HG02759 (cell line): ENCODE results near the gene FBN1.

Source experiments
- ATAC-seq: cut with Tn5 transposase; IDR thresholded peaks from one replicate; pipeline ENCODE4 v1.9.1; 2021; ENCODE audit warnings: mild to moderate bottlenecking, moderate library complexity; ENCODE audit not compliant: unreplicated experiment

Gene FBN1

GRCh38 chr15:48556159-48556897 is 89.2 kb downstream of the FBN1 start:
- no peak for ATAC-seq

GRCh38 chr15:48555241-48555881 is 90.1 kb downstream of the FBN1 start:
- ATAC-seq, result no peak

DNA sequence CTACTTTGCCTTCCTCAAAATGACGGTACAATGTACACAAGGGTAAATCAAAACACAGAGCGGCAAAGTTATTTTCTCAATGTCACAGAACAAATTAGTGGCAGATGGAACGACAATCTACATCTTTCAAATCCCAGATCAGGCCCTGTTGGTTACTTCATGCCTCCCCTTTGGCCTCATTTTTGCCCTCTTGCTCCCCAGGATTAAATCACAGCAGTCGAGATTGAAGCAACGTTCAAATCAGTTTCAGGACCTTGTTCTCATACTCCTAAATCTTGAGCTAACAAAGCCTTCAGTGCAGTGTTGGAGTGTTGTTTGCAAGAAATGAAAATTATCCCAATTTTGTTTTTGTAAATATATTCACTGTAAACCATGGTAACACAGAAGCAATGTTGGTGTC is 91.4 kb downstream of the FBN1 start:
- ATAC-seq, result no peak

DNA sequence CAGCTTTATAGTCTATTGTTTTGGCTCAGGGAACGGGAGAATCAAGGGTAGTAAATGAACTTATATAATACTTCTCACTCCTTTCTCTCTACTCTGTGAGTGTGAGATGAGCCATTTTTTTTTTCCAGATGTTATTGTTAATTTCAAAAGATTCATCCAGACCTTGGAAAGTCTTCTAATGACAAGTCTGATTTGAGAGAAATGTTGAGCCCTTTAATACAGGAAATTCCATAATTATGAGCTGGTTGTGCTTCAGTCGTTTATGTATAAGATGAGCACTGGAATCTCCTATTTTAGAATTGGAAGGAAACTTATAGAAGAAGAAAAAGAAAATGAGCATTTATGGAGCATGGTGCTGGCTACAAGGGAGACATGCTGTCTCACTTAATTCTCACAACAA is 92.0 kb downstream of the FBN1 start:
- no peak for ATAC-seq

GRCh38 chr15:48550822-48551525 is 94.5 kb downstream of the FBN1 start:
- no peak for ATAC-seq

- ATAC-seq, result no peak
These were observed 97.1 kb downstream of the FBN1 start for GRCh38 chr15:48548455-48548854.

- no peak for ATAC-seq
These were observed 98.2 kb downstream of the FBN1 start for GRCh38 chr15:48547286-48547685.

- ATAC-seq, result no peak
These were observed 99.2 kb downstream of the FBN1 start for GRCh38 chr15:48546296-48546695.

GRCh38 chr15:48544778-48545177 is 100.7 kb downstream of the FBN1 start:
- ATAC-seq, result no peak

GRCh38 chr15:48541341-48542278 is 103.9 kb downstream of the FBN1 start:
- peak; percentile 94 for ATAC-seq

DNA sequence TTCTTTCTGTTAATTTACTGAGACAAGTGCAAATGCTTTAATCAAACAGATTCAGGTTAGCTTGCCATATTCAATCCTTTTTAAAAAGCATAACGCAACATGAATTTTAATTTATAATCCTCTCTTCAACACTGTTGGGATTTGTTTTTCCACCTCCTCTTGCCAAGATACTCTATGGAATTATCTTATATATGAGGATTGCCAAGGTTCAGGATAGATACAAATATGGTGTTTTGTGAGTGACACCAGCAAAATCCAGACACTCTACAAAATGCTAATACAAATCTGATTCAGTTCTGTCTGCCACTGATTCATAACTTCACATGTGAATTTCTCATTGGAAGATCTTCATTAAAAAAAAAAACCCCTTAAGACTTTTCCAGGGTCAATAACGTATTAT is 104.8 kb downstream of the FBN1 start:
- no peak for ATAC-seq

GRCh38 chr15:48538941-48539340 is 106.6 kb downstream of the FBN1 start:
- ATAC-seq, result no peak

DNA sequence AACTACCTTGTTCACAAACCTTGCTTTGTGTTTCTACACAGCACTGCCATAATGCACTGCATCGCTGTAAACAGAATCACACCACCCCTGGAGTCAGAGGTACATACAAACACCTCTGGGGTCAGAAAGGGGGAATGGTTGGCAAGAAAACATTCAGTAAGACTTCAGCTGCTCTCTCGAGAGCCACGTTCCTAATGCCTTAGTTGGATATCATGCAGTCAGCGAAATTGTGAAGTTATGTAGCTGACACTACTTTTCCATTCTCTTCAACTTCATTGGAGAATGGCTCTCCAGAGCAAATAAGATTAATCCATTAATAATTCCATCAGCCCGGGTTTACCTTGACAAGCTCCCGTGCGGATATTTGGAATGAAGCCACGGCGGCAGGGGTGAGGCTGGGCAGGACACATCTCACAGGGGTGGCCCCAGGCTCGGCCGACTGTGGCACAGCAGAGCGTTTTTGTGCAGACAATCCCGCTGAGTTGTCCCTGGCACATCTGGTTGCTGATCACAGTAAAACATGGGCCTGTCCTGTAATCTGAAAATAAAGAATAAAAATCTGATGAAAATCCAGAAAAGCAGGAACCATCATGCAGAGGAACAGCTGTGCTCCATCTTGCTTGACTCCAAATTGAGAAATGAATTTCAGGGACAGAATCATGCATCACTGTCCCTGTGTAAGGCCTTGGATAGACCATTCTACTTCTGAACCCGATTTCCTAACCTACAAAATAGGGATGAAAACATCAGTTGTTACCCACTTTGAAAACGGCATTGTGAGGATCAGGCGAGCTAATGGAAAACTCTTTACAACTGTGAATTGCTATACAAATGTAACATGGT is 108.0 kb downstream of the FBN1 start:
- no peak for ATAC-seq

- no peak for ATAC-seq
These were observed 108.8 kb downstream of the FBN1 start for GRCh38 chr15:48536681-48537091.

DNA sequence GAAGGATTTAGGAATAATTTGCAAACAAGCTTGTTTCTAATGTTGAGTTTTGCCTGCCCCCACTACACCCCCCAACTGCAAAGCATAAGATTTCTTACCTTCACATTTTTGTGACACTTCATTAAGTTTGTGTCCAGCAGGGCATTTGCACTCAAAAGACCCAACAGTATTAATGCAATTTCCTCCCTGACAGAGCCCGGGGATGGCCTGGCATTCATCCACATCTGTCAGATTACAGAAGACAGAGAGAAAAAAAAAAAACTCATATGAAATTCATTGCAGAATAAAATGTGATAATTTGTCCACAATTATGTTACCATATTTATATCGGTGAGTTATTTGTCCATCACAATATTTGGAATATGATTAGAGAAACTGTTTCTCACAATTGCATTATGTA is 111.5 kb downstream of the FBN1 start:
- ATAC-seq, result no peak

DNA sequence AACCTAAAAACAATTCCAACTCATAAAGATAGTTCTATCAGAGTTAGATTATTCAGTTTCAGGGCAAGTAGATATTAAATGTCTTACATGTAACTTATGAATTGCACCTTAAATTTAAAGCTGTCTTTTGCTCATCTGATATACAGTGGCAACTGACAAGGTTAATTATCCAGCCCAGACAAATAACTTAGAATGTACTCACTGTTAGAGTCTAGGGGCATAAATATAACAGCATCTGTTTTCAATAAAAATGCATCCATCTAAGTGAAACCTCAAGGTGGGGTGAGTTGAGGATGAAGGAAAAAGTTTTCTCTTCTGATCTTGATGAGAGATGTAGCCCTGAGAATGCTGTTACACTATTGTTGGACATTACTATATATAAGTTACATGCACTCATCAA is 112.6 kb downstream of the FBN1 start:
- ATAC-seq, result no peak

DNA sequence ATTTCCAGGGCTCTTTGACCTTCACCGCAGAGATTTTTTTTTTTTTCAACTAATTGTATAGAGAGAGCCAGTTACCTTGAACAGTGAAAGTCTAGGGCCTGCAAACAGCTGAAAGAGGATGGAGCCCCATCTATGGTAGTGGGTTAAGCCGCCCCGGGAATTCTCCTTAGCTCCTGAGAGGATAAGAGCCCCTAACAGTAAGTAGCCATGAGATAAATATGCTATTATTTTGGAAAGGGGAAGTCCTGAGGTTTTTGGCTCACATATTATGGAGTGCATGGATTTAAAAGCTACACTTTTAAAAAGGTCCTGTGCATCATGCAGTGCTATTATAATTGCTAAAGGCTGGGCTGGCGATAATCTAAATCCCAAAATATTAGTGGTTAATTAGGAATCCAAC is 115.0 kb downstream of the FBN1 start:
- no peak for ATAC-seq

DNA sequence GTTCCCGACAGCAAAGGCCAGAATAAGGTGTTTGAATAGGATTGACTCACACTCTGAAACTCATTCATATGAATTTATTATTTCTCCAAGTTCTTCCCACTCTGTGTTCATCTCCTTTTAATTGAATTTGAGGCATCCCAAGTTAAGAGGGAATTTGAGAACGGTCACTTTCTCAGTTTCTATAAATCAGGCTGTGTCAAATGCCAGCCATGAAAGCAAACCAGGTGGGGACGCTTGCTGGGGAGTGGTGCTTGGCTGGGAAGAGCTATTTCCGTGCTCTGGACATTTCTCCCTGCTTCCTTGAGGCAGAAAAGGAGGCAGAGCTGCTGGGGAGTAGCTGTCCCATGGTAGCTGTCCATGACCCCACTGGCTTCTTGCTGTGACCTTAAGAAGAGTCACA is 116.6 kb downstream of the FBN1 start:
- no peak for ATAC-seq

DNA sequence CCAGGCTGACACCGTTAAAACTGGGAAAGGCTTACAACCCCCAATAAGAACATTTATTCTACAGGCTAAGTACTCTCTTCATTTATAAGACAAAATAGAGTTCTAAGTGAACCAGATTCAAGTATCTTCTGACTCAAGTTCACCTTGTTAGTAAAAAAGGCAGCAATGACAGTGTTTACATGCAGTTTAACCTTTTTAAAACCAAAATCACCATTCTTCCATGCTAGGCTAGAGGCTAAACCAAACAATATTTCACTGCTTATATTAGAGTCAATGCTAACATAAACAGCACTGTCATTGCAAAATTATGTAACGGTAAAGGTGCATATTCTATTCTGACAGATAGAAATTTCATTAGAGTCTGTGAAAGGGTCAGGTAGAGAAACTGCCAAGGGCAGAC is 118.0 kb downstream of the FBN1 start:
- ATAC-seq, result no peak

DNA sequence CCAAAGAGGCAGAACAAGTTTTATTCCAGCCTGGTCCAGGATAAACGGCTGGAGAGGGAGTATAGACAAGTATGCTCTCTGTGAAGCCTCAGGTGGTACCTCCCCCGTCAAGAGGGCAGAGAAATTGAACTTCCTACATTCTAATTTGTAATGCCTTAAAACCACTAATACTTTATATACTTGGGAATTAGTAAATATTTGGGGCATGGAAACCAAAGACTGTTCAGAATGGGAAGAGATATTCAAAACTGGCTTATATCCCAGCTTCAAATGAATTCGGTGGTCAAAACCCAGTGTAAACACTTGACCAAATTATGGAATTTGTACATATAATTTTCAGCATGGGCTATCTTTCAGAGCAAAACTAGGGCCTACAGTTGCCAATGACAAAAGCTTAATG is 122.6 kb downstream of the FBN1 start:
- no peak for ATAC-seq
